H1 (cell line): ENCODE results near the gene WASL. TPM values are rescaled to one million over a fixed set of nuclear protein-coding genes. Genes with fewer than 3 reads are reported as not detected.

Experiments
- CTCF ChIA-PET: fragments of 300-600 bp; sonication (Branson Sonifier 250); formaldehyde crosslinking; loops from one replicate; lab custom pipeline; 2021; ENCODE audit not compliant: partially characterized antibody; lab: Charles Lee
- POLR2A ChIA-PET: fragments of 300-600 bp; sonication (Branson Sonifier 250); formaldehyde crosslinking; loops from one replicate; lab custom pipeline; 2021; ENCODE audit warnings: inconsistent platforms; ENCODE audit not compliant: partially characterized antibody; lab: Charles Lee
- DNase-seq, 2 experiments: peaks; one replicate each; pipeline versions ENCODE4 v3.0.0 to v3.0.0-alpha.2; 2010 to 2022; ENCODE audit warnings: low spot score in 2 of 2, low read depth in 1 of 2, mixed read lengths in 1 of 2
- FAIRE-seq: peaks from 2 replicates; lab custom pipeline; 2011; peaks lifted over from hg19 to GRCh38; lab: Jason Lieb, UNC
- H2AFZ ChIP-seq: 2 replicates; pipeline ENCODE4 v1.8.1; 2012; ENCODE audit warnings: low read length, inconsistent platforms
- H2AK5ac ChIP-seq: 2 replicates; pipeline ENCODE4 v1.6.1; 2013; ENCODE audit warnings: low read depth, low read length
- H2BK120ac ChIP-seq: replicated peaks from 2 replicates; pipeline ENCODE3; 2013; ENCODE audit warnings: low read depth, low read length, inconsistent platforms
- H2BK12ac ChIP-seq: 2 replicates; pipeline ENCODE4 v1.6.1; 2013; ENCODE audit warnings: low read depth, low read length
- H2BK15ac ChIP-seq: 2 replicates; pipeline ENCODE4 v1.6.1; 2013; ENCODE audit warnings: low read length
- H2BK20ac ChIP-seq: 2 replicates; pipeline ENCODE4 v1.6.1; 2013; ENCODE audit warnings: low read length
- H2BK5ac ChIP-seq: 2 replicates; pipeline ENCODE4 v1.6.1; 2013; ENCODE audit warnings: low read depth, low read length
- H3K14ac ChIP-seq: 2 replicates; pipeline ENCODE4 v1.6.1; 2013; ENCODE audit warnings: inconsistent platforms; ENCODE audit not compliant: insufficient read length
- H3K18ac ChIP-seq: 2 replicates; pipeline ENCODE4 v1.6.1; 2013; ENCODE audit warnings: low read length; ENCODE audit errors: extremely low read depth
- H3K23ac ChIP-seq: 2 replicates; pipeline ENCODE4 v1.6.1; 2013; ENCODE audit warnings: inconsistent platforms; ENCODE audit not compliant: insufficient read length
- H3K23me2 ChIP-seq: 2 replicates; pipeline ENCODE4 v1.6.1; 2013; ENCODE audit warnings: low read depth, low read length
- H3K27ac ChIP-seq: 2 replicates; pipeline ENCODE4 v1.6.1; 2011; ENCODE audit warnings: low read depth, low read length, inconsistent platforms
- H3K27me3 ChIP-seq, 4 experiments: replicated peaks in 1 of 4; 1 replicate in 1 of 4; 2 replicates in 3 of 4; pipeline versions ENCODE4 v1.6.1 to v1.8.1; 2011 to 2013; ENCODE audit warnings: low read length in 3 of 4, mild to moderate bottlenecking in 3 of 4, inconsistent platforms in 2 of 4, mixed read lengths in 2 of 4, moderate library complexity in 1 of 4; ENCODE audit not compliant: control insufficient read depth in 3 of 4, insufficient read depth in 3 of 4; ENCODE audit errors: extremely low read depth in 1 of 4
- H3K36me3 ChIP-seq, 4 experiments: 2 replicates each; pipeline versions ENCODE4 v1.6.1 to v1.8.1; 2011 to 2013; ENCODE audit warnings: mild to moderate bottlenecking in 4 of 4, low read length in 3 of 4, moderate library complexity in 2 of 4, control low read depth in 1 of 4, inconsistent platforms in 1 of 4; ENCODE audit not compliant: insufficient read depth in 4 of 4, control insufficient read depth in 2 of 4
- H3K4ac ChIP-seq: replicated peaks from 2 replicates; pipeline ENCODE3; 2013; ENCODE audit warnings: low read length, low read depth, mixed read lengths, inconsistent platforms; ENCODE audit not compliant: insufficient read length
- H3K4me1 ChIP-seq, 4 experiments: replicated peaks in 1 of 4; 1 replicate in 1 of 4; 2 replicates in 3 of 4; pipeline versions ENCODE4 v1.6.1 to v1.8.1; 2011 to 2013; ENCODE audit warnings: low read length in 3 of 4, inconsistent platforms in 2 of 4, mixed read lengths in 1 of 4; ENCODE audit not compliant: insufficient read depth in 4 of 4, control insufficient read depth in 3 of 4
- H3K4me2 ChIP-seq, 2 experiments: 2 replicates each; pipeline versions ENCODE4 v1.6.1 to v1.8.1; 2011 to 2013; ENCODE audit warnings: low read depth in 2 of 2, low read length in 2 of 2, control low read depth in 1 of 2, inconsistent platforms in 1 of 2, mild to moderate bottlenecking in 1 of 2; ENCODE audit not compliant: insufficient read depth in 1 of 2
- H3K4me3 ChIP-seq, 4 experiments: fragments of 200-600, 300-600 bp in 1 of 4; sonication (generic), shearing (Covaris generic), sonication (Bioruptor Twin) in 1 of 4; 2 replicates each; pipeline versions ENCODE4 v1.5.1 to v1.8.1; 2011 to 2016; ENCODE audit warnings: low read length in 4 of 4, low read depth in 3 of 4, control low read depth in 2 of 4, inconsistent platforms in 2 of 4, mild to moderate bottlenecking in 2 of 4, mixed read lengths in 1 of 4, moderate library complexity in 1 of 4; ENCODE audit not compliant: insufficient read depth in 2 of 4; ENCODE audit errors: extremely low read depth in 1 of 4
- H3K56ac ChIP-seq: replicated peaks from 2 replicates; pipeline ENCODE3; 2013; ENCODE audit warnings: low read depth, mild to moderate bottlenecking, mixed read lengths, low read length, inconsistent platforms; ENCODE audit not compliant: insufficient read length
- H3K79me1 ChIP-seq: 2 replicates; pipeline ENCODE4 v1.6.1; 2013; ENCODE audit warnings: low read depth, low read length, control low read depth
- H3K79me2 ChIP-seq, 2 experiments: 2 replicates each; pipeline versions ENCODE4 v1.6.1 to v1.8.1; 2012 to 2013; ENCODE audit warnings: low read length in 2 of 2, mild to moderate bottlenecking in 2 of 2, inconsistent platforms in 1 of 2; ENCODE audit not compliant: insufficient read depth in 2 of 2, control insufficient read depth in 1 of 2
- H3K9ac ChIP-seq, 4 experiments: replicated peaks in 1 of 4; 1 replicate in 1 of 4; 2 replicates in 3 of 4; pipeline versions ENCODE4 v1.6.1 to v1.8.1; 2011 to 2013; ENCODE audit warnings: low read depth in 3 of 4, low read length in 3 of 4, control low read depth in 2 of 4, mild to moderate bottlenecking in 2 of 4, moderate library complexity in 2 of 4, inconsistent platforms in 1 of 4; ENCODE audit errors: extremely low read depth in 1 of 4
- H3K9me3 ChIP-seq, 2 experiments: 2 replicates each; pipeline versions ENCODE4 v1.6.1 to v1.8.1; 2012 to 2013; ENCODE audit warnings: mild to moderate bottlenecking in 2 of 2, moderate library complexity in 2 of 2, control low read depth in 1 of 2, inconsistent platforms in 1 of 2, low read depth in 1 of 2, low read length in 1 of 2, mixed read lengths in 1 of 2; ENCODE audit not compliant: insufficient read depth in 2 of 2
- H4K20me1 ChIP-seq, 2 experiments: replicated peaks in 1 of 2; 2 replicates each; pipeline versions ENCODE3 to v1.8.1; 2011 to 2013; ENCODE audit warnings: inconsistent platforms in 2 of 2, low read length in 2 of 2, mild to moderate bottlenecking in 1 of 2; ENCODE audit not compliant: insufficient read depth in 2 of 2, control insufficient read depth in 1 of 2
- H4K5ac ChIP-seq: 2 replicates; pipeline ENCODE4 v1.6.1; 2013; ENCODE audit warnings: low read length, low read depth, mixed read lengths, inconsistent platforms; ENCODE audit not compliant: insufficient read length
- H4K8ac ChIP-seq: 2 replicates; pipeline ENCODE4 v1.8.0; 2013; ENCODE audit warnings: mild to moderate bottlenecking, moderate library complexity, low read length, inconsistent platforms; ENCODE audit not compliant: insufficient read depth; ENCODE audit errors: extremely low read depth
- H4K91ac ChIP-seq: replicated peaks from 2 replicates; pipeline ENCODE3; 2013; ENCODE audit warnings: low read length, mixed read lengths, inconsistent platforms; ENCODE audit not compliant: insufficient read length
- ASH2L ChIP-seq: fragments of 200-600, 300-600 bp; sonication (generic); IDR thresholded peaks from one replicate; pipeline ENCODE4 v1.7.1; 2017; ENCODE audit warnings: low read length
- EZH2 ChIP-seq: fragments of 200-600 bp; sonication (generic); IDR thresholded peaks from 2 replicates; pipeline ENCODE4 v1.7.1; 2012; ENCODE audit warnings: low read depth, mild to moderate bottlenecking, moderate library complexity, low read length, inconsistent platforms; ENCODE audit not compliant: severe bottlenecking
- KDM4A ChIP-seq: IDR thresholded peaks from one replicate; pipeline ENCODE4 v1.7.1; 2012; ENCODE audit warnings: low read depth, mild to moderate bottlenecking, moderate library complexity, low read length, inconsistent platforms; ENCODE audit not compliant: severe bottlenecking
- POLR2AphosphoS5 ChIP-seq: IDR thresholded peaks from 2 replicates; pipeline ENCODE4 v1.6.1; 2011; ENCODE audit warnings: low read depth, low read length
- RXRA ChIP-seq: IDR thresholded peaks from 2 replicates; pipeline ENCODE4 v1.6.1; 2011; ENCODE audit warnings: low read depth, mild to moderate bottlenecking, low read length, moderate library complexity; ENCODE audit not compliant: insufficient read depth
- SAP30 ChIP-seq: fragments of 300-600 bp; sonication (generic); IDR thresholded peaks from 2 replicates; pipeline ENCODE4 v1.7.1; 2012; ENCODE audit warnings: low read length, moderate library complexity, mild to moderate bottlenecking, inconsistent platforms; ENCODE audit not compliant: insufficient read depth, insufficient replicate concordance
- SUZ12 ChIP-seq: fragments of 200-600 bp; sonication (generic); IDR thresholded peaks from 2 replicates; pipeline ENCODE4 v1.6.1; 2012; ENCODE audit warnings: mild to moderate bottlenecking, inconsistent platforms, low read length, moderate library complexity, mixed read lengths
- YY1 ChIP-seq: IDR thresholded peaks from 2 replicates; pipeline ENCODE4 v1.6.1; 2011; ENCODE audit warnings: low read depth, mild to moderate bottlenecking, low read length
- WGBS, 2 experiments: shearing (Covaris generic) in 1 of 2; methylation state at CpG; one replicate each; pipeline versions ENCODE4 v1.1.6 to v1.1.7; 2013 to 2015; ENCODE audit warnings: low lambda C conversion rate in 2 of 2, mixed read lengths in 2 of 2, inconsistent platforms in 1 of 2, low coverage in 1 of 2, missing lambda C conversion rate in 1 of 2; ENCODE audit not compliant: insufficient replicate concordance in 2 of 2, insufficient coverage in 1 of 2, insufficient read length in 1 of 2; ENCODE audit errors: extremely low coverage in 1 of 2, missing lambda C conversion rate in 1 of 2; 5-methylcytosine and 5-hydroxymethylcytosine counted together
- polyA plus RNA-seq, 7 experiments: library from polyadenylated mRNA; depleted of rRNA in 3 of 7; stranded (reverse) in 5 of 7; unstranded in 2 of 7; fragments of >200 nt in 5 of 7; fragments of 200-250 nt in 2 of 7; gene quantifications; 1 replicate in 5 of 7; 2 replicates in 1 of 7; 4 replicates in 1 of 7; pipeline versions ENCODE4 v1.2.1 to v1.2.3, GENCODE V29; 2011 to 2013; ENCODE audit warnings: missing spikeins in 2 of 7, mixed read lengths in 2 of 7
- total RNA-seq: library from RNA; stranded (reverse); fragmentation: NEBNext Ultra II Directional; extraction: Animal tissue kit (Norgen Biotek cat#: 25700); gene quantifications from 2 replicates; pipeline ENCODE4 v1.2.1, GENCODE V29; 2021
- TF ChIP-seq, protein P1 (sequence below): IDR thresholded peaks from 2 replicates; pipeline ENCODE4 v1.6.1; 2011; ENCODE audit warnings: low read depth, mild to moderate bottlenecking, low read length; ENCODE audit not compliant: insufficient read depth

WASL gene
- total and polyA plus RNA-seq, 2 of the 8 experiments (the other 6 are each of a cell fraction or from before 2014, with no cell fraction given) = 7.7 to 38.9 TPM

DNA sequence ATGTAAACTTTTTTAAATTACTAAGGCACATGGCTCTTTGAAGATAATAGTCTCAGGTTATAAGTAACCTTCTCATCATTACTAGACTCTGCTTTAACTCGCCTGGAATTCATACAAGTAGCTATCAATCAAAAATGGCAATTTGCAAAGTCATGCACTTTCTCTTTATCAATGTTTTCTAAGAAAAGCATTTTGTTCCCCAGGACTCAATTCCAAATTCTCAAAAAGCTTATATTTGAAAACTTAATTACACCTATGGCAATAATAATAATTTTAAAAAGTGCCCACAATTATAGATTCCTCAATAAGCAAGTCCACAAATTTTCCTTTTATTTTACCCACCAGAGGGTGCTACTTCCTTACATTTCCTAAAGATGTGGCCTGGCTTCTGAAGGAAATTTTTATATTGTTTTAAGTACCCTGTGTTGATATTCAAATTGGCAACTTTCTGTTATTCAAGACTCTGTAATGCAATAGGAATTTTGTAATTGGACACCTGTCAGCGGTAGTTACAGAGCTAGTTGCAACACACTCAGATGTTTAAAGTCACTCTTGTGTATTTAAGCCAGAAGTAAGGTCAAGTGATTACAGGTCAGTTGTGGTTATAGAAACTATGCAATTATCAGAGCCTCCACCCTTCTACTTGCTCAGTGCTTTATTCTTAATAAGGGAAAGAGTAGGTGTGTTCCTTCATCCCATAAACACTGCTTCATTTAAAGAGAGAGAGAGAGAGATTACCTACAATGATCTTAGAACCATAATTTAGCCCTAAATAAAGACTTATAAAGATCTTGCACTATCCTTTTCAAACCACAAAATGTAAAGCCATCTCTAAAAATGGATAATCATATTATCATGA, 49.1 kb upstream of the WASL start:
- Histone ChIP-seq H3K27me3 (no peaks in the 10 kb centered on the region), H2BK5ac (0 out of 2 replicates have a peak overlapping the region, but pooled peaks have one; percentile 4), H3K4ac (no peak overlapping the region), H3K4me3 (no peak overlapping the region), H3K79me1 (no peaks in the 10 kb centered on the region), H4K8ac (no peak overlapping the region), H3K18ac (no peak overlapping the region), H2BK20ac (no peak overlapping the region), H3K23me2 (no peaks in the 10 kb centered on the region), H3K4me1 (peaks cover 0 to 3% (median 1%) of the 10 kb centered on the region in 4 experiments; a peak in 2 of 7 replicates), H2BK120ac (no peak overlapping the region), H3K23ac (no peak overlapping the region), H2AFZ (no peak overlapping the region), H3K4me2 (peak overlapping the region in 1 of 2 experiments; percentile 25; a peak in 1 of 4 replicates), H3K9me3 (peaks cover 0 to 3% of the 10 kb centered on the region in 2 experiments; a peak in 2 of 4 replicates), H3K79me2 (no peaks in the 10 kb centered on the region), H2BK12ac (no peak overlapping the region; the same call in 1 of the 2 replicates), H3K9ac (no peak overlapping the region), H4K5ac (no peak overlapping the region), H3K14ac (no peak overlapping the region), H3K27ac (no peak overlapping the region), H2AK5ac (no peak overlapping the region), H4K91ac (no peak overlapping the region), H3K36me3 (no peaks in the 10 kb centered on the region), H3K56ac (no peak overlapping the region), H2BK15ac (no peak overlapping the region), H4K20me1 (no peaks in the 10 kb centered on the region)
- ChIA-PET CTCF (interaction anchor here (0.6 to 6.0 kb wide), 37 partner anchors 9 to 998 kb away, joined by 3 to 71 read pairs (median 4); partner anchors contain the start of genes HYAL4 and WASL), POLR2A (interaction anchor here (0.6 kb wide), 2 partner anchors 49 to 145 kb away, joined by 3 read pairs; partner anchors contain the start of gene WASL)
- peak in 1 of 2 experiments; percentile 31 for DNase-seq
- peak; percentile 48 for FAIRE-seq
- 41% methylated on average over 2 of the region's 2 CpGs; no CpG with 5 or more reads in 1 of the 2 experiments for WGBS, 2 experiments
- TF ChIP-seq, protein P1, sequence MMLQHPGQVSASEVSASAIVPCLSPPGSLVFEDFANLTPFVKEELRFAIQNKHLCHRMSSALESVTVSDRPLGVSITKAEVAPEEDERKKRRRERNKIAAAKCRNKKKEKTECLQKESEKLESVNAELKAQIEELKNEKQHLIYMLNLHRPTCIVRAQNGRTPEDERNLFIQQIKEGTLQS = no peak
- TF ChIP-seq POLR2AphosphoS5 = no peak
- no peak for TF ChIP-seq EZH2
- TF ChIP-seq RXRA = no peak
- TF ChIP-seq KDM4A = no peak
- no peak for TF ChIP-seq SAP30
- TF ChIP-seq YY1 = no peak
- no peak for TF ChIP-seq ASH2L
- TF ChIP-seq SUZ12 = no peak
